ENCODE results near the gene TREML2. TPM values are rescaled to one million over a fixed set of nuclear protein-coding genes. Genes with fewer than 3 reads are reported as not detected.

Gene TREML2
- total RNA-seq, 1 experiment from 2014 or later, result not detected

DNA sequence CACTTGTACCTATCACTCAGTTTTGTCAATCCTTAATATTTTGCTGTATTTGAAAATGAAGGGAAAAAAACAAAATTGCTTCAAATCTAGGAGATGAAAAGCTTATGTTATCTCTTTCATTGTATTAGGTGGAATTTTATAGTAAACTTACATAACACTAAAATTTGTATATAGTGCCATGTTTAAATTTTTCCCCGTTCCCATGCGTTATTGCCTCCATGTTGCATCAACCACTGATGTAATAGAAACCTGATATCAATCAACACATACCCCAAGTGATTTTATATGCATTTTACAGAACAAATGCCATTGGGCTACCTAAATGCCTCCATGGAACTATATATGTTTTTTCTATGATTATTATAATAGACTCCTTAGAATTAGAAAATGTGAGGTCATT is 23.3 kb downstream of the TREML2 start:
- H2AFZ ChIP-seq (ENCODE audit: low read length), result no peak overlapping the region
- H3K4me1 ChIP-seq (ENCODE audit: insufficient read depth, low read length), result no peaks in the 10 kb centered on the region
- no peaks in the 10 kb centered on the region for H3F3A ChIP-seq (ENCODE audit: low read length, unreplicated experiment)
- H3K4me2 ChIP-seq (ENCODE audit: low read length), result no peak overlapping the region
- ATAC-seq (no peak), DNase-seq (no peak)
- no peaks in the 10 kb centered on the region for H3K79me2 ChIP-seq (ENCODE audit: low read length)
- no peak overlapping the region for H3K4me3 ChIP-seq (ENCODE audit: low read length)
- intact Hi-C loops (cut with micrococcal nuclease), result no loop called here
- no peak overlapping the region for H3K27ac ChIP-seq (ENCODE audit: low read length)
- ChIA-PET POLR2A (ENCODE audit: unreplicated experiment) (no interaction called here), CTCF (no interaction called here)
- H3K9ac ChIP-seq (ENCODE audit: low read length), result no peak overlapping the region
- TF ChIP-seq CTCF (conservative IDR thresholded peaks at IDR 0.05; ENCODE audit: low read depth, low read length) (no peak), EZH2 (IDR thresholded peaks at IDR 0.05; ENCODE audit: low read length, unreplicated experiment) (no peak), EZH2phosphoT487 (IDR thresholded peaks at IDR 0.05; ENCODE audit: borderline replicate concordance, low read length) (no peak)
- no peaks in the 10 kb centered on the region for H3K9me3 ChIP-seq (ENCODE audit: low read length)
- no peaks in the 10 kb centered on the region for H3K36me3 ChIP-seq (ENCODE audit: low read depth, low read length)
- H4K20me1 ChIP-seq (ENCODE audit: low read length), result no peaks in the 10 kb centered on the region
- no peaks in the 10 kb centered on the region for H3K9me2 ChIP-seq (replicated peaks; ENCODE audit: low read length)
- no TSS peak for BruUV-seq (replicated peaks)
- H3K27me3 ChIP-seq (ENCODE audit: low read length), result peaks cover 43% of the 10 kb centered on the region

GRCh38 chr6:41177287-41177686 is 23.7 kb downstream of the TREML2 start:
- Histone ChIP-seq H3K4me3 (ENCODE audit: low read length) (no peak overlapping the region), H3K9me3 (ENCODE audit: low read length) (no peaks in the 10 kb centered on the region), H3K9me2 (replicated peaks; ENCODE audit: low read length) (no peaks in the 10 kb centered on the region), H3K27me3 (ENCODE audit: low read length) (peaks cover 43% of the 10 kb centered on the region), H3K9ac (ENCODE audit: low read length) (no peak overlapping the region), H3K27ac (ENCODE audit: low read length) (no peak overlapping the region), H3K4me2 (ENCODE audit: low read length) (no peak overlapping the region), H3F3A (ENCODE audit: low read length, unreplicated experiment) (no peaks in the 10 kb centered on the region), H2AFZ (ENCODE audit: low read length) (no peak overlapping the region), H3K4me1 (ENCODE audit: insufficient read depth, low read length) (no peaks in the 10 kb centered on the region), H4K20me1 (ENCODE audit: low read length) (no peaks in the 10 kb centered on the region), H3K36me3 (ENCODE audit: low read depth, low read length) (no peaks in the 10 kb centered on the region), H3K79me2 (ENCODE audit: low read length) (no peaks in the 10 kb centered on the region)
- no peak for DNase-seq
- TF ChIP-seq EZH2 (IDR thresholded peaks at IDR 0.05; ENCODE audit: low read length, unreplicated experiment) (no peak), CTCF (conservative IDR thresholded peaks at IDR 0.05; ENCODE audit: low read depth, low read length) (no peak), EZH2phosphoT487 (IDR thresholded peaks at IDR 0.05; ENCODE audit: borderline replicate concordance, low read length) (no peak)
- ChIA-PET CTCF (interaction anchor here (0.6 kb wide), 1 partner anchor 191 kb away, joined by 3 read pairs; no protein-coding TSS in a partner anchor), POLR2A (ENCODE audit: unreplicated experiment) (no interaction called here)
- BruUV-seq (replicated peaks), result no TSS peak
- ATAC-seq, result no peak
- intact Hi-C loops (cut with micrococcal nuclease), result no loop called here

- no peak overlapping the region for H3K9ac ChIP-seq (ENCODE audit: low read length)
- no peak overlapping the region for H3K27ac ChIP-seq (ENCODE audit: low read length)
- intact Hi-C loops (cut with micrococcal nuclease), result no loop called here
- no peak overlapping the region for H2AFZ ChIP-seq (ENCODE audit: low read length)
- no peaks in the 10 kb centered on the region for H3K36me3 ChIP-seq (ENCODE audit: low read depth, low read length)
- H4K20me1 ChIP-seq (ENCODE audit: low read length), result no peaks in the 10 kb centered on the region
- H3K4me2 ChIP-seq (ENCODE audit: low read length), result no peak overlapping the region
- peaks cover 46% of the 10 kb centered on the region for H3K27me3 ChIP-seq (ENCODE audit: low read length)
- no peaks in the 10 kb centered on the region for H3K9me2 ChIP-seq (replicated peaks; ENCODE audit: low read length)
- ChIA-PET POLR2A (ENCODE audit: unreplicated experiment) (no interaction called here), CTCF (no interaction called here)
- ATAC-seq, result no peak
- H3K79me2 ChIP-seq (ENCODE audit: low read length), result no peaks in the 10 kb centered on the region
- TF ChIP-seq EZH2phosphoT487 (IDR thresholded peaks at IDR 0.05; ENCODE audit: borderline replicate concordance, low read length) (no peak), EZH2 (IDR thresholded peaks at IDR 0.05; ENCODE audit: low read length, unreplicated experiment) (no peak), CTCF (conservative IDR thresholded peaks at IDR 0.05; ENCODE audit: low read depth, low read length) (no peak)
- no peaks in the 10 kb centered on the region for H3F3A ChIP-seq (ENCODE audit: low read length, unreplicated experiment)
- no peaks in the 10 kb centered on the region for H3K4me1 ChIP-seq (ENCODE audit: insufficient read depth, low read length)
- no peak overlapping the region for H3K4me3 ChIP-seq (ENCODE audit: low read length)
- no peak for DNase-seq
- H3K9me3 ChIP-seq (ENCODE audit: low read length), result no peaks in the 10 kb centered on the region
- no TSS peak for BruUV-seq (replicated peaks)
Observed at GRCh38 chr6:41176189-41176588, 24.8 kb downstream of the TREML2 start.

All from PC-3 (cell line).